ENCODE results near the gene RGS2.

Gene RGS2

DNA sequence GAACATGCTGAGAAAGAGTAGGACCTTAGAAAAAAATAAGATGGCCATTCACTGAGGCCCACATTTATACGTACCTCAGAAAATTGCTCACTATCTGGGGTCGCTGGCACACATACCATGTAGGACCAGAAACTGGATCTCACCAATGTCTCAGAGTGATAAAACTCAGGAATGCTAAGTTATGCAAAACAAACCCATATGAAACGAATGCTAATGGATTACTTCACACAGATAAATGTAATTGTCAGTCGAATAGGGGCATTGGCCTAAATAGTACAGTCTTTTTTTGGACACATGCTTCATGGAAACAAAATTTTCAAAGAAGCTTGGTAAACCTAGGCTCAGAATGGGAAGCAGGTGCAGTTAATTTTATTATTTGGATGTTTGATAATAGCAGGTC, 32.6 kb upstream of the RGS2 start:
- no peak overlapping the region for H3K4me3 ChIP-seq (ENCODE audit: low read length)
- H2AFZ ChIP-seq (ENCODE audit: low read depth, low read length): no peak overlapping the region
- H3K9me3 ChIP-seq (ENCODE audit: insufficient read depth, low read length): no peaks in the 10 kb centered on the region
- H3K4me2 ChIP-seq (ENCODE audit: low read length): no peak overlapping the region
- no peaks in the 10 kb centered on the region for H3K36me3 ChIP-seq (replicated peaks; ENCODE audit: low read depth, low read length)
- H3K27ac ChIP-seq (ENCODE audit: low read length): no peak overlapping the region
- H3K4me1 ChIP-seq (ENCODE audit: low read length): no peaks in the 10 kb centered on the region
- no peaks in the 10 kb centered on the region for H3K79me2 ChIP-seq (ENCODE audit: low read length)
- no peaks in the 10 kb centered on the region for H4K20me1 ChIP-seq (ENCODE audit: insufficient read depth, low read length)
- H3K27me3 ChIP-seq (ENCODE audit: low read depth, low read length): no peaks in the 10 kb centered on the region; the same call in 1 of the 2 replicates
- TF ChIP-seq, protein P1, sequence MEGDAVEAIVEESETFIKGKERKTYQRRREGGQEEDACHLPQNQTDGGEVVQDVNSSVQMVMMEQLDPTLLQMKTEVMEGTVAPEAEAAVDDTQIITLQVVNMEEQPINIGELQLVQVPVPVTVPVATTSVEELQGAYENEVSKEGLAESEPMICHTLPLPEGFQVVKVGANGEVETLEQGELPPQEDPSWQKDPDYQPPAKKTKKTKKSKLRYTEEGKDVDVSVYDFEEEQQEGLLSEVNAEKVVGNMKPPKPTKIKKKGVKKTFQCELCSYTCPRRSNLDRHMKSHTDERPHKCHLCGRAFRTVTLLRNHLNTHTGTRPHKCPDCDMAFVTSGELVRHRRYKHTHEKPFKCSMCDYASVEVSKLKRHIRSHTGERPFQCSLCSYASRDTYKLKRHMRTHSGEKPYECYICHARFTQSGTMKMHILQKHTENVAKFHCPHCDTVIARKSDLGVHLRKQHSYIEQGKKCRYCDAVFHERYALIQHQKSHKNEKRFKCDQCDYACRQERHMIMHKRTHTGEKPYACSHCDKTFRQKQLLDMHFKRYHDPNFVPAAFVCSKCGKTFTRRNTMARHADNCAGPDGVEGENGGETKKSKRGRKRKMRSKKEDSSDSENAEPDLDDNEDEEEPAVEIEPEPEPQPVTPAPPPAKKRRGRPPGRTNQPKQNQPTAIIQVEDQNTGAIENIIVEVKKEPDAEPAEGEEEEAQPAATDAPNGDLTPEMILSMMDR (IDR thresholded peaks at IDR 0.05; ENCODE audit: low read depth, low read length): no peak
- no peak for TF ChIP-seq EZH2phosphoT487 (IDR thresholded peaks at IDR 0.05; ENCODE audit: low read depth)
- H3K9ac ChIP-seq (ENCODE audit: low read length): no peak overlapping the region

DNA sequence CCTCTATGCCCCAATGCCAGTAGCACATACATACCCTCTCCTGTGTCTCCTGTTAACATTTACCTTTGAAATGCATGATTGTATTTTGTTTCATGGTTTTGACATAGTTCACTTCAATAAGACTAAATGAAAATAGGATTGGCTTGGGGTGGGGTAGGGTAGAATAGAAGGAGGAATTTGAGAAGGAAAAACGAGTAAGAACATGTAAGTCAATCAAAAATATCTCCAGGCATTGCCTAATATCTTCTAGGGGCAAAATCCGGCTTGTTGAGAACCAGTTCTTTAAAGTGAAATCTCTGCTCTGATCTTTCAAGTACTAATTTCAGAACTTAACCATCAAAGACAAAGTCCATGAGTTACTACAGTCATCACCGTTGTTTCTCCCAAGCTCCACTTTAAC, 31.8 kb upstream of the RGS2 start:
- Histone ChIP-seq H3K27ac (ENCODE audit: low read length) (no peak overlapping the region), H3K79me2 (ENCODE audit: low read length) (no peaks in the 10 kb centered on the region), H3K36me3 (replicated peaks; ENCODE audit: low read depth, low read length) (no peaks in the 10 kb centered on the region), H3K27me3 (ENCODE audit: low read depth, low read length) (no peaks in the 10 kb centered on the region; the same call in 1 of the 2 replicates), H2AFZ (ENCODE audit: low read depth, low read length) (no peak overlapping the region), H3K4me1 (ENCODE audit: low read length) (no peaks in the 10 kb centered on the region), H4K20me1 (ENCODE audit: insufficient read depth, low read length) (no peaks in the 10 kb centered on the region), H3K9ac (ENCODE audit: low read length) (no peak overlapping the region), H3K9me3 (ENCODE audit: insufficient read depth, low read length) (no peaks in the 10 kb centered on the region), H3K4me2 (ENCODE audit: low read length) (no peak overlapping the region), H3K4me3 (ENCODE audit: low read length) (no peak overlapping the region)
- TF ChIP-seq, protein P1 (IDR thresholded peaks at IDR 0.05; ENCODE audit: low read depth, low read length): no peak
- no peak for TF ChIP-seq EZH2phosphoT487 (IDR thresholded peaks at IDR 0.05; ENCODE audit: low read depth)

DNA sequence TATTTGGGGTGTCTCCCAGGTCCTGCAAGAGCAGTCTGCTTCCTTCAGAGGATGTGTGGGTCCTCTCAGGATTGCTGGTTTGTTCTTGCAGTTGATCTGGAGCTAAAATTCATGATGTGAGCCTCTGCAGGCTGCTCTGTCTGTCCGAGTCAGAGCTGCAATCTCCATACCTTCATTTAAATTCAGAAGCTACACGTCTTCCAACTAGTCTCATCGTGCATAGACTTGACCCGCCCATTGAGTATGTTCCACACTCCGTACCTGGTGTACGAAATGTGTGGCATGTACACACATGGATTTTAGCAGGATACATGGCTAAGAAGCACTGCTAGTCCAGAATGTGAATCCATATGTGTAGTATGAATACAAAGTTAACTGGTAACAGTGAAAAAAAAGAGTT, 25.0 kb upstream of the RGS2 start:
- Histone ChIP-seq H3K36me3 (replicated peaks; ENCODE audit: low read depth, low read length) (no peaks in the 10 kb centered on the region), H3K9ac (ENCODE audit: low read length) (no peak overlapping the region), H3K4me2 (ENCODE audit: low read length) (no peak overlapping the region), H3K79me2 (ENCODE audit: low read length) (no peaks in the 10 kb centered on the region), H4K20me1 (ENCODE audit: insufficient read depth, low read length) (no peaks in the 10 kb centered on the region), H3K27me3 (ENCODE audit: low read depth, low read length) (no peaks in the 10 kb centered on the region), H3K27ac (ENCODE audit: low read length) (no peak overlapping the region), H3K9me3 (ENCODE audit: insufficient read depth, low read length) (no peaks in the 10 kb centered on the region), H3K4me3 (ENCODE audit: low read length) (no peak overlapping the region), H2AFZ (ENCODE audit: low read depth, low read length) (no peak overlapping the region), H3K4me1 (ENCODE audit: low read length) (no peaks in the 10 kb centered on the region)
- no peak for TF ChIP-seq EZH2phosphoT487 (IDR thresholded peaks at IDR 0.05; ENCODE audit: low read depth)
- TF ChIP-seq, protein P1 (IDR thresholded peaks at IDR 0.05; ENCODE audit: low read depth, low read length): no peak

DNA sequence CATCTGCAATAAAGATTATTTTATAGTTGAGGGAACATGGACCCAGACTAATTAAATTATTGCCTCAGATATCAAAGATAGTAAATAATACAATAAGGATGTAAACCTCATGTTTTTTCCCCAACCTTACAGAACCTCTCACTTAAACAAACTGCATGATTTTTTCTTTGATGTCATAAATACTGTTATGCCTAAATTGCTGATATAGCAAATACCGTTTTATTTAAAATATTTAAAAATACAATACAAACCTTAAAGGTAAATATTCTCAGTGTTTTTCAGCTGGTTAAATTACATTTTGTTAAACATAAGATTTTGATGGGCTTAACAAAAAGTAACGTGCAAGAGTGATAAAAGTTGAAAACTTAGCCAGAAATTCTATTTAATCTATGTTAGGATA, 24.4 kb upstream of the RGS2 start:
- Histone ChIP-seq H3K4me2 (ENCODE audit: low read length) (no peak overlapping the region), H3K9ac (ENCODE audit: low read length) (no peak overlapping the region), H4K20me1 (ENCODE audit: insufficient read depth, low read length) (no peaks in the 10 kb centered on the region), H3K4me3 (ENCODE audit: low read length) (no peak overlapping the region), H3K4me1 (ENCODE audit: low read length) (no peaks in the 10 kb centered on the region), H3K9me3 (ENCODE audit: insufficient read depth, low read length) (no peaks in the 10 kb centered on the region), H3K27me3 (ENCODE audit: low read depth, low read length) (no peaks in the 10 kb centered on the region), H3K79me2 (ENCODE audit: low read length) (no peaks in the 10 kb centered on the region), H2AFZ (ENCODE audit: low read depth, low read length) (no peak overlapping the region), H3K36me3 (replicated peaks; ENCODE audit: low read depth, low read length) (no peaks in the 10 kb centered on the region), H3K27ac (ENCODE audit: low read length) (no peak overlapping the region)
- no peak for TF ChIP-seq EZH2phosphoT487 (IDR thresholded peaks at IDR 0.05; ENCODE audit: low read depth)
- TF ChIP-seq, protein P1 (IDR thresholded peaks at IDR 0.05; ENCODE audit: low read depth, low read length): no peak

Data from OCI-LY3 (cell line).